GM23338 (cell line): ENCODE data around the gene COL4A1. TPM values are rescaled to one million over a fixed set of nuclear protein-coding genes. Genes with fewer than 3 reads are reported as not detected.

Source experiments
- ATAC-seq: fragments of 200-7000 bp; cut with Tn5 transposase; 3 replicates; pipeline ENCODE4 v1.9.1; 2020
- DNase-seq: peaks from one replicate; pipeline ENCODE4 v3.0.0-alpha.2; 2015; ENCODE audit warnings: low spot score
- H2AFZ ChIP-seq: fragments of 200-600 bp; sonication (generic); 2 replicates; pipeline ENCODE4 v1.8.0; 2016; ENCODE audit warnings: antibody characterized with exemption, mild to moderate bottlenecking, moderate library complexity
- H3F3A ChIP-seq: fragments of 200-600 bp; sonication (generic); replicated peaks from 2 replicates; pipeline ENCODE4 v1.8.0; 2017; ENCODE audit warnings: antibody characterized with exemption, mixed run types, low read depth
- H3K27ac ChIP-seq: fragments of 200-600 bp; sonication (generic); 2 replicates; pipeline ENCODE4 v1.6.1; 2016; ENCODE audit warnings: low read depth
- H3K27me3 ChIP-seq: fragments of 200-600 bp; sonication (generic); 2 replicates; pipeline ENCODE4 v1.8.0; 2016; ENCODE audit warnings: mild to moderate bottlenecking, mixed run types, moderate library complexity; ENCODE audit not compliant: insufficient read depth
- H3K36me3 ChIP-seq: fragments of 200-600 bp; sonication (generic); 2 replicates; pipeline ENCODE4 v1.8.0; 2016; ENCODE audit warnings: mild to moderate bottlenecking; ENCODE audit not compliant: insufficient read depth
- H3K4me1 ChIP-seq: fragments of 200-600 bp; sonication (generic); 2 replicates; pipeline ENCODE4 v1.8.0; 2016; ENCODE audit warnings: mild to moderate bottlenecking, moderate library complexity; ENCODE audit not compliant: insufficient read depth
- H3K4me2 ChIP-seq: fragments of 200-600 bp; sonication (generic); 2 replicates; pipeline ENCODE4 v1.7.1; 2017; ENCODE audit warnings: mixed run types
- H3K4me3 ChIP-seq: fragments of 200-600 bp; sonication (generic); 2 replicates; pipeline ENCODE4 v1.6.1; 2016; ENCODE audit warnings: mixed run types
- H3K79me2 ChIP-seq: fragments of 200-600 bp; sonication (generic); replicated peaks from 2 replicates; pipeline ENCODE4 v1.8.0; 2017; ENCODE audit warnings: mild to moderate bottlenecking; ENCODE audit not compliant: insufficient read depth
- H3K9me2 ChIP-seq: fragments of 200-600 bp; sonication (generic); 2 replicates; pipeline ENCODE4 v1.8.0; 2017; ENCODE audit not compliant: insufficient read depth
- H4K20me1 ChIP-seq: fragments of 200-600 bp; sonication (generic); replicated peaks from 2 replicates; pipeline ENCODE4 v1.8.0; 2017; ENCODE audit warnings: mild to moderate bottlenecking; ENCODE audit not compliant: insufficient read depth
- H3K27ac Mint-ChIP-seq: 2 replicates; pipeline ENCODE4 v1.8.0; 2020; ENCODE audit warnings: inconsistent platforms, mild to moderate bottlenecking, moderate library complexity, mixed read lengths
- H3K27me3 Mint-ChIP-seq: 3 replicates; pipeline ENCODE4 v1.8.0; 2022; ENCODE audit warnings: low read depth, mild to moderate bottlenecking, moderate library complexity, mixed read lengths, inconsistent platforms; ENCODE audit not compliant: insufficient read depth, poor library complexity
- H3K36me3 Mint-ChIP-seq: 3 replicates; pipeline ENCODE4 v1.8.0; 2021; ENCODE audit warnings: low read depth, mild to moderate bottlenecking, inconsistent platforms, moderate library complexity, mixed read lengths
- H3K4me1 Mint-ChIP-seq: 3 replicates; pipeline ENCODE4 v1.8.0; 2020; ENCODE audit warnings: mild to moderate bottlenecking, inconsistent platforms, mixed read lengths
- H3K4me3 Mint-ChIP-seq: 3 replicates; pipeline ENCODE4 v1.8.0; 2021; ENCODE audit warnings: moderate library complexity, mild to moderate bottlenecking, inconsistent platforms, mixed read lengths
- H3K9me3 Mint-ChIP-seq: 3 replicates; pipeline ENCODE4 v1.8.0; 2020; ENCODE audit warnings: moderate library complexity, mild to moderate bottlenecking, inconsistent platforms, mixed read lengths
- CREB1 ChIP-seq: fragments of 250-450 bp; sonication (Bioruptor Pico); IDR thresholded peaks from 2 replicates; pipeline ENCODE4 v1.5.0; 2020; ENCODE audit warnings: low read depth, mild to moderate bottlenecking, moderate library complexity
- ETS1 ChIP-seq: IDR thresholded peaks from 2 replicates; pipeline ENCODE4 v1.6.1; 2016; ENCODE audit warnings: antibody characterized with exemption
- EZH2 ChIP-seq: fragments of 200-600 bp; sonication (generic); IDR thresholded peaks from one replicate; pipeline ENCODE4 v1.8.0; 2017; ENCODE audit warnings: antibody characterized with exemption, mild to moderate bottlenecking, low read depth; ENCODE audit not compliant: unreplicated experiment
- EZH2phosphoT487 ChIP-seq: fragments of 200-600 bp; sonication (generic); IDR thresholded peaks from one replicate; pipeline ENCODE4 v1.8.1; 2018; ENCODE audit warnings: antibody characterized with exemption; ENCODE audit not compliant: unreplicated experiment
- JUNB ChIP-seq: IDR thresholded peaks from one replicate; pipeline ENCODE4 v1.6.1; 2016; ENCODE audit warnings: antibody characterized with exemption; ENCODE audit not compliant: unreplicated experiment
- NANOG ChIP-seq: IDR thresholded peaks from 2 replicates; pipeline ENCODE4 v1.6.1; 2016; ENCODE audit warnings: antibody characterized with exemption, borderline replicate concordance
- POLR2AphosphoS5 ChIP-seq: IDR thresholded peaks from 2 replicates; pipeline ENCODE4 v1.6.1; 2016; ENCODE audit warnings: antibody characterized with exemption, low read depth
- REST ChIP-seq: IDR thresholded peaks from one replicate; pipeline ENCODE4 v1.6.1; 2018; ENCODE audit warnings: antibody characterized with exemption; ENCODE audit not compliant: unreplicated experiment
- STAT1 ChIP-seq: IDR thresholded peaks from one replicate; pipeline ENCODE4 v1.6.1; 2016; ENCODE audit warnings: antibody characterized with exemption; ENCODE audit not compliant: unreplicated experiment
- ZNF331 ChIP-seq: fragments of 250-450 bp; sonication (Bioruptor Pico); IDR thresholded peaks from 2 replicates; pipeline ENCODE4 v1.5.0; 2020; ENCODE audit warnings: low read depth, mild to moderate bottlenecking, moderate library complexity
- polyA plus RNA-seq: library from polyadenylated mRNA; unstranded; fragments of >200 nt; fragmentation: Nextera tagmentation; extraction: Ambion mirVana; gene quantifications from 2 replicates; pipeline ENCODE4 v1.2.1, GENCODE V29; 2016
- total RNA-seq: library from RNA; depleted of rRNA; stranded (reverse); fragments of >200 nt; shearing (Covaris generic); gene quantifications from 2 replicates; pipeline ENCODE4 v1.2.3, GENCODE V29; 2014

COL4A1 gene
- total and polyA plus RNA-seq, 2 experiments from 2014 or later = 39.1 to 110 TPM

- TF ChIP-seq JUNB (no peak), POLR2AphosphoS5 (no peak)
These were observed 4.0 kb downstream of the COL4A1 start (continued) for GRCh38 chr13:110302997-110303396.

GRCh38 chr13:110301606-110302553 is 5.1 kb downstream of the COL4A1 start:
- Mint-ChIP-seq H3K27ac (no peak overlapping the region), H3K4me1 (peaks cover 51% of the 10 kb centered on the region), H3K36me3 (no peaks in the 10 kb centered on the region; the same call in 2 of the 3 replicates), H3K9me3 (no peaks in the 10 kb centered on the region), H3K27me3 (peaks cover 9% of the 10 kb centered on the region), H3K4me3 (no peak overlapping the region)
- H3K27ac ChIP-seq = no peak overlapping the region
- peaks cover 46% of the 10 kb centered on the region for H3K4me1 ChIP-seq
- no peak overlapping the region for H3K4me3 ChIP-seq
- peak; percentile 24 for DNase-seq
- H3K9me2 ChIP-seq = no peaks in the 10 kb centered on the region; the same call in 1 of the 2 replicates
- no peak for TF ChIP-seq CREB1 (CRISPR knock-in tag)
- TF ChIP-seq ETS1 = no peak
- H3K27me3 ChIP-seq = peaks cover 14% of the 10 kb centered on the region
- H3K79me2 ChIP-seq = peaks cover 65% of the 10 kb centered on the region
- 0 out of 2 replicates have a peak overlapping the region, but pooled peaks have one; percentile 27 for H3K4me2 ChIP-seq
- no peaks in the 10 kb centered on the region for H3K36me3 ChIP-seq
- no peaks in the 10 kb centered on the region; the same call in 1 of the 2 replicates for H4K20me1 ChIP-seq
- no peak for ATAC-seq
- H3F3A ChIP-seq = 0 out of 2 replicates have a peak, but pooled peaks cover 5% of the 10 kb centered on the region
- no peak overlapping the region for H2AFZ ChIP-seq

- H3K9me3 Mint-ChIP-seq = no peaks in the 10 kb centered on the region
- Histone ChIP-seq H3K36me3 (no peaks in the 10 kb centered on the region), H3K4me3 (no peak overlapping the region), H4K20me1 (no peaks in the 10 kb centered on the region; the same call in 1 of the 2 replicates), H3K9me2 (no peaks in the 10 kb centered on the region; the same call in 1 of the 2 replicates), H3K4me2 (no peak overlapping the region), H2AFZ (no peak overlapping the region), H3K27ac (no peak overlapping the region), H3K27me3 (peaks cover 13% of the 10 kb centered on the region), H3K4me1 (peaks cover 45% of the 10 kb centered on the region), H3K79me2 (peaks cover 72% of the 10 kb centered on the region), H3F3A (0 out of 2 replicates have a peak, but pooled peaks cover 5% of the 10 kb centered on the region)
- H3K4me1 Mint-ChIP-seq = peaks cover 51% of the 10 kb centered on the region
- DNase-seq = no peak
- no peaks in the 10 kb centered on the region; the same call in 2 of the 3 replicates for H3K36me3 Mint-ChIP-seq
- no peak for ATAC-seq
- no peak overlapping the region for H3K27ac Mint-ChIP-seq
- peaks cover 9% of the 10 kb centered on the region for H3K27me3 Mint-ChIP-seq
- H3K4me3 Mint-ChIP-seq = no peak overlapping the region
- TF ChIP-seq ETS1 (no peak), JUNB (no peak), EZH2 (no peak), REST (no peak), EZH2phosphoT487 (no peak), ZNF331 (CRISPR knock-in tag) (no peak), STAT1 (no peak), NANOG (no peak)
These were observed 5.9 kb downstream of the COL4A1 start for GRCh38 chr13:110301083-110301482.
